HepG2 (cell line): ENCODE results near the gene COPS3. TPM values are rescaled to one million over a fixed set of nuclear protein-coding genes. Genes with fewer than 3 reads are reported as not detected.

Experiments
- BRCA1 ChIP-seq: sonication (generic); formaldehyde crosslinking; IDR thresholded peaks from 2 replicates; pipeline ENCODE4 v1.4.0; 2020; ENCODE audit warnings: missing genetic modification reagents
- FLYWCH1 ChIP-seq: sonication (generic); formaldehyde crosslinking; IDR thresholded peaks from 2 replicates; pipeline ENCODE4 v1.8.1; 2023; ENCODE audit warnings: mild to moderate bottlenecking, missing genetic modification reagents
- IKZF1 ChIP-seq: fragments of 450-650 bp; IDR thresholded peaks from 2 replicates; pipeline ENCODE4 v1.7.1; 2016
- IKZF4 ChIP-seq: sonication (generic); formaldehyde crosslinking; IDR thresholded peaks from 2 replicates; pipeline ENCODE4 v1.5.1; 2020; ENCODE audit warnings: borderline replicate concordance, mild to moderate bottlenecking, low read depth, missing genetic modification reagents; ENCODE audit errors: not compliant biosample characterization
- KDM1A ChIP-seq: IDR thresholded peaks from 2 replicates; pipeline ENCODE4 v1.6.1; 2016; ENCODE audit warnings: missing compliant biosample characterization
- KLF12 ChIP-seq: sonication (generic); formaldehyde crosslinking; IDR thresholded peaks from 2 replicates; pipeline ENCODE4 v1.4.0; 2020; ENCODE audit warnings: missing genetic modification reagents, borderline replicate concordance
- MAZ ChIP-seq, 2 experiments: sonication (generic) in 1 of 2; formaldehyde crosslinking in 1 of 2; IDR thresholded peaks; 2 replicates each; pipeline versions ENCODE4 v1.5.0 to v1.6.1; 2012 to 2020; ENCODE audit warnings: low read depth in 2 of 2, mild to moderate bottlenecking in 2 of 2, borderline replicate concordance in 1 of 2, improper control_type of control experiment in 1 of 2, low read length in 1 of 2, missing genetic modification reagents in 1 of 2, moderate library complexity in 1 of 2
- MEIS2 ChIP-seq: sonication (generic); formaldehyde crosslinking; IDR thresholded peaks from 2 replicates; pipeline ENCODE4 v1.9.0; 2021; ENCODE audit warnings: mild to moderate bottlenecking, missing genetic modification reagents
- POLR2AphosphoS5 ChIP-seq: IDR thresholded peaks from 2 replicates; pipeline ENCODE4 v1.6.1; 2012; ENCODE audit warnings: low read depth, low read length
- PTBP1 ChIP-seq: fragments of 200-400 bp; formaldehyde crosslinking; IDR thresholded peaks from 2 replicates; pipeline ENCODE4 v1.6.1; 2018; ENCODE audit warnings: low read length, low read depth; ENCODE audit not compliant: poor library complexity, severe bottlenecking
- RNF219 ChIP-seq: sonication (generic); formaldehyde crosslinking; IDR thresholded peaks from 2 replicates; pipeline ENCODE4 v1.5.0; 2020; ENCODE audit warnings: mild to moderate bottlenecking, missing genetic modification reagents
- SIN3A ChIP-seq: IDR thresholded peaks from 2 replicates; pipeline ENCODE4 v1.6.1; 2011; ENCODE audit warnings: low read depth, mild to moderate bottlenecking, control low read depth, low read length, borderline replicate concordance
- TAF15 ChIP-seq: fragments of 200-400 bp; formaldehyde crosslinking; IDR thresholded peaks from one replicate; pipeline ENCODE4 v1.6.1; 2018; ENCODE audit warnings: mild to moderate bottlenecking, low read depth, low read length; ENCODE audit not compliant: poor library complexity, severe bottlenecking
- ZBTB43 ChIP-seq: sonication (generic); formaldehyde crosslinking; conservative IDR thresholded peaks from 2 replicates; pipeline ENCODE4 v1.4.0; 2020; ENCODE audit warnings: missing genetic modification reagents
- ZBTB7A ChIP-seq: sonication (generic); formaldehyde crosslinking; IDR thresholded peaks from 2 replicates; pipeline ENCODE4 v1.8.0; 2022; ENCODE audit warnings: mild to moderate bottlenecking, missing genetic modification reagents
- ZBTB7B ChIP-seq: sonication (generic); formaldehyde crosslinking; IDR thresholded peaks from 2 replicates; pipeline ENCODE4 v1.4.0; 2020; ENCODE audit warnings: missing genetic modification reagents
- ZNF276 ChIP-seq: sonication (generic); formaldehyde crosslinking; IDR thresholded peaks from 2 replicates; pipeline ENCODE4 v1.4.0; 2020; ENCODE audit warnings: mild to moderate bottlenecking, low read depth, missing genetic modification reagents
- ZNF382 ChIP-seq: sonication (generic); formaldehyde crosslinking; IDR thresholded peaks from 2 replicates; pipeline ENCODE4 v1.5.0; 2020; ENCODE audit warnings: missing genetic modification reagents, mild to moderate bottlenecking, borderline replicate concordance
- ZNF546 ChIP-seq: sonication (generic); formaldehyde crosslinking; conservative IDR thresholded peaks from 2 replicates; pipeline ENCODE4 v1.8.1; 2023; ENCODE audit warnings: mild to moderate bottlenecking, missing genetic modification reagents
- ZNF619 ChIP-seq: sonication (generic); formaldehyde crosslinking; IDR thresholded peaks from 2 replicates; pipeline ENCODE4 v1.4.0; 2020; ENCODE audit warnings: mild to moderate bottlenecking, missing genetic modification reagents
- ZNF773 ChIP-seq: sonication (generic); formaldehyde crosslinking; IDR thresholded peaks from 2 replicates; pipeline ENCODE4 v1.4.0; 2020; ENCODE audit warnings: missing genetic modification reagents, borderline replicate concordance
- ZNF784 ChIP-seq: sonication (generic); formaldehyde crosslinking; IDR thresholded peaks from 2 replicates; pipeline ENCODE4 v1.5.1; 2020; ENCODE audit warnings: missing genetic modification reagents, mild to moderate bottlenecking, borderline replicate concordance
- ZZZ3 ChIP-seq: sonication (generic); formaldehyde crosslinking; IDR thresholded peaks from 2 replicates; pipeline ENCODE4 v1.4.0; 2020; ENCODE audit warnings: missing genetic modification reagents, mild to moderate bottlenecking, borderline replicate concordance
- polyA plus RNA-seq, 8 experiments: library from polyadenylated mRNA; depleted of rRNA in 3 of 8; stranded (reverse) in 7 of 8; unstranded in 1 of 8; fragments of >200 nt; fragmentation: Illumina TruSeq in 4 of 8; extraction: Trizol in 4 of 8; gene quantifications; 2 replicates each; pipeline versions ENCODE4 v1.2.1 to v1.2.3, GENCODE V29; 2011 to 2016; ENCODE audit warnings: low read depth in 4 of 8, missing spikeins in 1 of 8, mixed read lengths in 1 of 8; ENCODE audit not compliant: insufficient read depth in 1 of 8
- total RNA-seq, 5 experiments: library from RNA; depleted of rRNA; stranded (reverse); fragments of >200 nt; fragmentation: Illumina TruSeq; extraction: Trizol; gene quantifications; 2 replicates each; pipeline ENCODE4 v1.2.3, GENCODE V29; 2016; ENCODE audit warnings: low read depth in 1 of 5

Gene COPS3
- total and polyA plus RNA-seq, 2 of the 13 experiments (the other 11 are each of a cell fraction or from before 2014, with no cell fraction given), result 46.3 to 103 TPM

GRCh38 chr17:17237026-17237799, 43.8 kb downstream of the COPS3 start, which contains the start of gene FLCN (continued):
- TF ChIP-seq ZNF276 (no peak), ZBTB7A (no peak), MEIS2 (CRISPR knock-in tag) (peak; percentile 19; the same call in 1 of the 2 replicates), KLF12 (CRISPR knock-in tag) (peak; percentile 58; the same call in 1 of the 2 replicates), ZBTB43 (CRISPR knock-in tag) (0 out of 2 replicates have a peak, but pooled peaks have one; percentile 21), PTBP1 (no peak), RNF219 (CRISPR knock-in tag) (peak; percentile 64; the same call in 1 of the 2 replicates), ZBTB7B (CRISPR knock-in tag) (no peak; the same call in 1 of the 2 replicates), ZNF784 (no peak), IKZF4 (CRISPR knock-in tag) (no peak), IKZF1 (no peak), BRCA1 (CRISPR knock-in tag) (no peak), ZNF619 (CRISPR knock-in tag) (0 out of 2 replicates have a peak, but pooled peaks have one; percentile 23), ZNF546 (CRISPR knock-in tag) (peak; percentile 87; the same call in 1 of the 2 replicates), KDM1A (CRISPR knock-in tag) (no peak), FLYWCH1 (CRISPR knock-in tag) (no peak), MAZ (IDR thresholded peaks at IDR 0.05; ENCODE audit: borderline replicate concordance, low read depth, low read length) (no peak), MAZ (CRISPR knock-in tag; IDR thresholded peaks at IDR 0.05; ENCODE audit: low read depth) (no peak; the same call in 1 of the 2 replicates), ZZZ3 (peak; percentile 33; the same call in 1 of the 2 replicates), ZNF382 (CRISPR knock-in tag) (no peak), ZNF773 (CRISPR knock-in tag) (no peak), POLR2AphosphoS5 (peak; percentile 90), SIN3A (peak; percentile 76), TAF15 (no peak)
